Iris pigment epithelial cell (primary cell): ENCODE results near the gene BMPER.

Source experiments
- DNase-seq: peaks from one replicate; pipeline ENCODE4 v3.0.0-alpha.2; 2011; ENCODE audit warnings: low read depth

Gene BMPER

DNA sequence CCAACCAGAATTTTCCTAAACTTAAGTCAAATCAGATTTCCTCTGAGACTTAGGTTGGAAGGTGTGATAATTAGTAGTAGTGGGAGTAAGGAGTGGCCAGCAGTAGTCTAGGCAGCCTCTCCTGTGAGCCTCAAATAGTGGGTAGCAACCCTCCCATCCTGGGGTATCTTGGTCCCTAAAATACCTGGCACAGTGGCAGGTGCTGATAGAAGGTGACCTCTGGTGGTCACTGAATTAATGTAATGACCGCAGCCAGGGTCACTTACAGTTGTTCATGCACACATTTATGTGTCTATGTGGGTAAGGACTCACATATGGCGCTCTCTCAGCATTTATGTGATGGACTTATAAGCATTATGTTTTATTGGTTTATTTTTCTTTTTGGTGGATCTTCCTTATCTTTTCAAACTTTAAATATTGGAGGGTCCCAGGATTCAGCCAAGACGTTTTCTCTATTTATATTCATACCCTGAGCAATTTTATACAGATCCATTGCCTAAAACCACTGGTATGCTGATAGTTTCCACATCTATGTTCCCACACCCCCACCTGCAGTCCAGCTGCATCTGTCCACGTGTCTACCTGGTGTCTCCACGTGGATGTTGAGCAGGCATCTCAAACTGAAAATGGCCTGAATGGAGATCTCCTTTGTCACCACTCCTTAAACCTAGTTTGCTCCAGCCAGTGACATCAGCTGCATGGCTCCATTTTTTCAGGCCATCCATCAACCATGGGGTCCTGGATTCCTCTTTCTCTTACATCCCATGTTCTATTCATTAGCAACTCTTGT lies 18.3 kb downstream of the BMPER start:
- no peak for DNase-seq

DNA sequence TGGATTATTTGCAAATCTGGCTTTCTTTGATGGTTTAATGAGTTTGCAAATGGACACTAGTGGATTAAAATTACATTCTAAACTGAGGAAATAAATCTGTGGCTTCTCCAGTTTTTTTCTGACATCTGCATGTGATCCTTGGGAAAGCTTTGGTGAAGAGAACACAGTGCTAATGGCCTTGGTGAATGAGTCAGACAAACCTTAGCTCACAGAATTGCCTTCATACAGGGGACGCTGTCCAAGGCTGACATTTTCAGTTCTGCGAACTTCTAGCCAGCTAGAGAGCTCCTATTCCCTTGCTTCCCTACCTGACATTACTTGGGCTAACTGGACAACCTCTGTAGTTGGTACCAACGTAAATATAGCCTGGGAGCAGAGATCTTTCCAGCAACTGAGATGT lies 21.2 kb downstream of the BMPER start:
- DNase-seq = peak; percentile 47

DNA sequence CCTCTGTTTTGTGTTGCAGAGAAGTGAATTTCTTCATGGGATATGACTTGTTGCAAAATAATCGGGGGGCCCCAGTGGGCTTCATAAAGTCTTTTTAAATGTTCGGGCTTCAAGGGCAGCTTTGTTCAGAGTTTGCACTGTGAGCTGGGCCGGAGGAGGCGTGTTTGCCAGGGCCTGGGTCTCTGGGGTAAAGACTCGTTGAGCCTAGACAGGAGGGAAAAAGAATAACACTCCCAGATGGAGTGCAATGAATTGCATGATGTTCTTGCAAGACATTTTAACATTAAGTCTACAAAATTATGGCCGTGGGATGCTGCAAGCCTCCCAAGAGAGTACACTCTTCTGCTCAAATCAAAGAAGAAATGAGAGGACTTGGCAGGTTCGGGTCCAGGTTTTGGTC lies 23.6 kb downstream of the BMPER start:
- DNase-seq = no peak

- DNase-seq = no peak
These were observed 26.9 kb downstream of the BMPER start for GRCh38 chr7:33932221-33932620.

DNA sequence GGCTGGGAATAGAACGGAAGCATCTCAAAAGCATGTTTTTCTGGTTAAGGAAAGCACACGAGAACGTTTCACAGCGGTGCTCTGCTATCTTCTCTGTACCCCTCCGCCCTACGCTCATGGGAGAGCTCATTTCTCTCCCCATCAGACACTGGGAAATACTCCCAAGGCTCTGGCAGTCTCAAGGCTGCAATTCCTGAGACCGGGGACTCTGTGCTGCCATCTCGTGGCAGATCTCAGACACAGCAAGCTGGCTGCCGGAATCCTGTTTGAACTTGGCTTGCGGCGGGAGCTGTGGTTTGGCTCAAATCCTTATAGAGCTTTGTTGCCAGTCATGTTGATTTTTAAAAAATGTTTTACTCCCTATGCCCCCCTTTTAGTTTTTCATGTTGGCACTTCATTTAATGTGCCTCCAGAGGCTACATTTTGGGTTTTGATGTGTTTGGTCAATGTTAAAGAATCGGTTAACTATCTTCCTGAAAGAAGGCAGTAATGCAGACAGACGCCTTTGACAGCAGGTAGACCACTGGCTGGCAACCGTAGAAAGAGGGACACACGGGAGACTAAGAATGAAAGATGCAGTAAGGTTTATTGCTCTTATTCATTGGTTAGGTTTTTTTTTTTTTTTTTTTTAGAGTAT lies 27.6 kb downstream of the BMPER start:
- peak; percentile 83 for DNase-seq

- DNase-seq = peak; percentile 82
These were observed 28.4 kb downstream of the BMPER start for GRCh38 chr7:33933611-33934281.

GRCh38 chr7:33934391-33934790 lies 29.1 kb downstream of the BMPER start:
- DNase-seq = no peak

- DNase-seq = no peak
These were observed 31.2 kb downstream of the BMPER start for GRCh38 chr7:33936503-33936902.

GRCh38 chr7:33937871-33938270 lies 32.5 kb downstream of the BMPER start:
- no peak for DNase-seq

GRCh38 chr7:33939121-33939520 lies 33.8 kb downstream of the BMPER start:
- DNase-seq = no peak

DNA sequence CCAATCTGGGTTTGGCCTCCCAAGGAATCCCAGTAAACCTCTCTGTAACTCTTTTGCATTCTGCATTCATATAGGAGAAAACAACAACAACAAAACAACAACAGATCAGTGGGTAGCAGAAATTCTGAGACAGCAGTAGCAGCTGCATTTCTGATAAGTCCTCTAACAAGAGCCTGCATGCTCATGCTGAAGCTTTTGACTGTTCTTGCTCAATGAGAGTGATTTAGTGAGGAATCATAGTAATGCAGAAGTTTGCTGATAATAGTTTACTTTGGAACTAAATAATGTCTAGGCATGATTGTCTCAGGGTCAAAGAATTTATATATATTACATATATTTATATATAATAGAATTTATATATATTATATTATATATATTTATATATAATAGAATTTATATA lies 35.2 kb downstream of the BMPER start:
- DNase-seq = peak; percentile 65

DNA sequence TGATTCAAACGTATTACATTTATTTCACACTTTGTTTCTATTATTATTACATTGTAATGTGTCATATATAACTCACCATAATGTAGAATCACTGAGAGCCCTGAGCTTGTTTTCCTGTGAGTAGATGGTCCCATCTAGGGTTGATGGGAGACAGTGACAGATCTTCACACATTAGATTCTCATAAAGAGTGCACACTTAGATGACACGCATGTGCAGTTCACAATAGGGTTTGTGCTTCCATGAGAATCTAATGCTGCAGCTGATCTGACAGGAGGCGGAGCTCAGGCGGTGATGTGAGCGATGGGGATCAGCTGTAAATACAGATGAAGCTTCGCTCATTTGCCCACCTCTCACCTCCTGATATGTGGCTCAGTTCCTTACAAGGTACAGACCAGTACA lies 36.1 kb downstream of the BMPER start:
- no peak for DNase-seq

- no peak for DNase-seq
These were observed 40.9 kb downstream of the BMPER start for GRCh38 chr7:33946094-33946699.

DNA sequence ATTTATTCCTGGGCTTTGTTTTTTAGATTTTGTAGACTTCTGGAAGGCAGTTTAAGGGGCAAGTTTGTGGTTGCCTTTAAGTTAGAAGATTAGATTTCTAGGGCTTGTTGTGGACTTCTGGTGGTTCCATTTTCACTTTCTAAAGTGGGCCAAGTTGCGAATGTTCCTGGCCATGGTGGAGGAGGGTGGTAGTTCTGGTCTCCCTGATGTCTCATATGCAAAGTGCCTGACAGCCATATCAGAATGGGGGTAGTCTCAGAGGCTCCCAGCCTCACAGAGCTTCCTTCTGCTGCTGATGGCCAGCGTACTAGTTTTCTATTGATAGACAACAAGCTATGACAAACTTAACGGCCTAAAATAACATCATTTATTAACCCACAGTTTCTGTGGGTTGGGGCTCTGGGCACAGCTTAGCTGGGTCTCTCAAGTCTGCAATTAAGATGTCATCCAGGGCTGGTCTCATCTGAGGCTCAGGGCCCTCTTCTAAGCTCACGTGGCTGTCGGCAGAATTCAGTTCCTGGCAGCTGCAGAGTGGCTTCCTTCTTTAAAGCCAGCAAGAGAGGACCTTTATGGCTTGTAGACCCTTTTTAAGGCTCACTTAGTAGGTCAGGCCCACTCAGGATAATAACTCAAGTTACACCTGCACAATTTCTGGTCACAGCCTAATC lies 44.8 kb downstream of the BMPER start:
- no peak for DNase-seq

- DNase-seq = no peak
These were observed 47.5 kb downstream of the BMPER start for GRCh38 chr7:33952824-33953223.

GRCh38 chr7:33958104-33958503 lies 52.8 kb downstream of the BMPER start:
- DNase-seq = peak; percentile 43

GRCh38 chr7:33959676-33960075 lies 54.3 kb downstream of the BMPER start:
- no peak for DNase-seq

- DNase-seq = no peak
These were observed 56.6 kb downstream of the BMPER start for GRCh38 chr7:33961948-33962347.

GRCh38 chr7:33964417-33965182 lies 59.3 kb downstream of the BMPER start:
- DNase-seq = no peak

DNA sequence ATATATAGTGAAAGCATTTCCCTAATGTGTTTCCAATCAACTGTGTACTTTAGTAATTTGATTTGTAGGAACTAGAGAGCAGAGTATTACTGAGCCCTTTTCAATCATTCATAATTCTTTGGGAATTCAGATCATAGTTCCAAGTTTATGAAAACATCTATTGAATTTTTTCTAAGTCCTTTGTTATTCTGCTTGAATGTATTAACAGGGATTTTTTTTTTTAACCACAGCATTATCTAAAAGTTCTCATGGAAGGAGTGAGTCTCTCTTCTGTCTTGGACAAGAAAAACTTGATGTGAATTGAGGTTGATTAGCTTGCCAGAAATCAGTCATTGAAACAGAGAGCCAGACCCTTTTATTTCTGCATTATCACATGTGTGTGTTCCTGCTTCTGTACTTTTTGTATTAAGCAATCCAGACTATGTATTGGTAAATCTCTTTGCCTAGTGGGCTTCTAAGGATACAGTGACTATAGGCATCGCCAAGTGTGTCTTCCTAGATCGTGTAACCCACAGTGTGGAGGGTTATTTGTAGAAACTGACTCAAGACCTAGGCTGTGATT lies 59.9 kb downstream of the BMPER start:
- DNase-seq = peak; percentile 64

GRCh38 chr7:33968591-33968990 lies 63.3 kb downstream of the BMPER start:
- no peak for DNase-seq
